Osteoblast (primary cell): ENCODE measurements around the gene GAREM2. TPM values are rescaled to one million over a fixed set of nuclear protein-coding genes. Genes with fewer than 3 reads are reported as not detected.

Source experiments
- DNase-seq: peaks from one replicate; pipeline ENCODE4 v3.0.0; 2011; ENCODE audit warnings: low spot score, mixed read lengths; ENCODE audit not compliant: insufficient read length; ENCODE audit errors: missing footprints
- H2AFZ ChIP-seq: 2 replicates; pipeline ENCODE4 v1.6.0; 2011; ENCODE audit warnings: mild to moderate bottlenecking, low read length
- H3K27ac ChIP-seq: 2 replicates; pipeline ENCODE4 v1.5.1; 2011; ENCODE audit warnings: mild to moderate bottlenecking, low read depth, low read length, moderate library complexity
- H3K27me3 ChIP-seq: 2 replicates; pipeline ENCODE4 v1.6.0; 2012; ENCODE audit warnings: mild to moderate bottlenecking, control low read depth, inconsistent platforms, low read length, moderate library complexity; ENCODE audit not compliant: insufficient read depth
- H3K36me3 ChIP-seq: 2 replicates; pipeline ENCODE4 v1.5.1; 2011; ENCODE audit warnings: mild to moderate bottlenecking, low read length, control low read depth, moderate library complexity; ENCODE audit not compliant: insufficient read depth
- H3K4me1 ChIP-seq: 2 replicates; pipeline ENCODE4 v1.5.1; 2011; ENCODE audit warnings: mild to moderate bottlenecking, low read length, control low read depth, moderate library complexity; ENCODE audit not compliant: insufficient read depth
- H3K4me2 ChIP-seq: 2 replicates; pipeline ENCODE4 v1.6.0; 2011; ENCODE audit warnings: mild to moderate bottlenecking, low read length; ENCODE audit not compliant: insufficient read depth
- H3K4me3 ChIP-seq: fragments of 200-600 bp; sonication (generic); 3 replicates; pipeline ENCODE4 v1.5.1; 2012; ENCODE audit warnings: mild to moderate bottlenecking, low read length, inconsistent platforms; ENCODE audit not compliant: insufficient read depth
- H3K79me2 ChIP-seq: 2 replicates; pipeline ENCODE4 v1.6.0; 2012; ENCODE audit warnings: mild to moderate bottlenecking, low read length, control low read depth, inconsistent platforms; ENCODE audit not compliant: insufficient read depth
- H3K9me3 ChIP-seq: 2 replicates; pipeline ENCODE4 v1.5.1; 2011; ENCODE audit warnings: low read depth, low read length, control low read depth
- H4K20me1 ChIP-seq: 2 replicates; pipeline ENCODE4 v1.6.0; 2012; ENCODE audit warnings: mild to moderate bottlenecking, low read length, control low read depth; ENCODE audit not compliant: insufficient read depth
- CTCF ChIP-seq: IDR thresholded peaks from 2 replicates; pipeline ENCODE4 v1.5.1; 2011; ENCODE audit warnings: mild to moderate bottlenecking, low read depth, low read length, moderate library complexity; ENCODE audit errors: extremely low read depth
- total RNA-seq: library from RNA; depleted of rRNA; stranded (reverse); fragments of >200 nt; gene quantifications from 2 replicates; pipeline ENCODE4 v1.2.3, GENCODE V29; 2012

The GAREM2 gene
- total RNA-seq: 1.4 and 2.4 TPM in 2 replicates

- peak; percentile 92 for DNase-seq
- H3K4me2 ChIP-seq: peak within 1 kb of the TSS; percentile 32
- H3K9me3 ChIP-seq: no peaks in the 10 kb centered on the region
- no peaks in the 10 kb centered on the region for H3K36me3 ChIP-seq
- H3K27me3 ChIP-seq: peaks cover 28% of the 10 kb centered on the region
- no peaks in the 10 kb centered on the region for H4K20me1 ChIP-seq
- TF ChIP-seq CTCF: no peak
- no peak within 1 kb of the TSS for H2AFZ ChIP-seq
- peak within 1 kb of the TSS; percentile 16 for H3K4me3 ChIP-seq
- H3K27ac ChIP-seq: no peak within 1 kb of the TSS
- H3K4me1 ChIP-seq: no peaks in the 10 kb centered on the region
- H3K79me2 ChIP-seq: no peaks in the 10 kb centered on the region
Observed at GRCh38 chr2:26172871-26173775, at the start of gene GAREM2. Gene GAREM2, plus strand, starts transcription at chr2:26173088. Its CDS starts 133 bp downstream, at chr2:26173221.

- Histone ChIP-seq H3K4me1 (no peaks in the 10 kb centered on the region), H4K20me1 (peaks cover 32% of the 10 kb centered on the region), H3K4me3 (no peak overlapping the region), H3K4me2 (no peak overlapping the region), H3K36me3 (peaks cover 14% of the 10 kb centered on the region), H3K9me3 (no peaks in the 10 kb centered on the region), H3K27ac (no peak overlapping the region), H3K27me3 (no peaks in the 10 kb centered on the region), H2AFZ (no peak overlapping the region), H3K79me2 (peaks cover 81% of the 10 kb centered on the region)
- peak; percentile 30 for DNase-seq
- no peak for TF ChIP-seq CTCF
Observed at GRCh38 chr2:26123426-26123825, 49.5 kb upstream of the GAREM2 start.

- no peak overlapping the region for H3K27ac ChIP-seq
- DNase-seq: no peak
- no peaks in the 10 kb centered on the region for H3K4me1 ChIP-seq
- no peaks in the 10 kb centered on the region for H3K27me3 ChIP-seq
- peaks cover 26% of the 10 kb centered on the region for H4K20me1 ChIP-seq
- H3K4me2 ChIP-seq: no peak overlapping the region
- no peak for TF ChIP-seq CTCF
- H2AFZ ChIP-seq: no peak overlapping the region
- H3K79me2 ChIP-seq: peaks cover 69% of the 10 kb centered on the region
- H3K9me3 ChIP-seq: no peaks in the 10 kb centered on the region
- peaks cover 17% of the 10 kb centered on the region for H3K36me3 ChIP-seq
- H3K4me3 ChIP-seq: no peak overlapping the region
Observed at GRCh38 chr2:26126074-26126473, 46.8 kb upstream of the GAREM2 start.

GRCh38 chr2:26128176-26128575, 44.7 kb upstream of the GAREM2 start:
- peaks cover 17% of the 10 kb centered on the region for H4K20me1 ChIP-seq
- no peaks in the 10 kb centered on the region for H3K9me3 ChIP-seq
- H3K27me3 ChIP-seq: no peaks in the 10 kb centered on the region
- TF ChIP-seq CTCF: no peak
- no peak for DNase-seq
- no peaks in the 10 kb centered on the region for H3K4me1 ChIP-seq
- no peak overlapping the region for H3K4me3 ChIP-seq
- no peak overlapping the region for H2AFZ ChIP-seq
- H3K27ac ChIP-seq: no peak overlapping the region
- H3K4me2 ChIP-seq: no peak overlapping the region
- peaks cover 30% of the 10 kb centered on the region for H3K36me3 ChIP-seq
- H3K79me2 ChIP-seq: peaks cover 56% of the 10 kb centered on the region
